AG04450 (cell line): ENCODE data around the gene OR1B1. TPM values are rescaled to one million over a fixed set of nuclear protein-coding genes. Genes with fewer than 3 reads are reported as not detected.

ENCODE experiments used
- CTCF ChIA-PET: fragments of 300-600, 350-600 bp; formaldehyde crosslinking; extraction: SDS; loops from one replicate; lab custom pipeline; 2022; ENCODE audit warnings: antibody characterized with exemption, inconsistent platforms; lab: Charles Lee
- POLR2A ChIA-PET: fragments of 350-600 bp; formaldehyde crosslinking; extraction: SDS; loops from one replicate; lab custom pipeline; 2021; ENCODE audit warnings: antibody characterized with exemption, inconsistent platforms; lab: Yijun Ruan, JAX
- DNase-seq: peaks from one replicate; pipeline ENCODE4 v3.0.0-alpha.2; 2011; ENCODE audit warnings: low read depth, low spot score
- H3K27ac ChIP-seq: one replicate; pipeline ENCODE4 v1.5.1; 2012; ENCODE audit warnings: low read depth, low read length, control low read depth
- H3K27me3 ChIP-seq: one replicate; pipeline ENCODE4 v1.6.0; 2012; ENCODE audit warnings: low read length; ENCODE audit not compliant: control insufficient read depth, insufficient read depth
- H3K4me3 ChIP-seq: 2 replicates; pipeline ENCODE4 v1.5.1; 2011; ENCODE audit warnings: mild to moderate bottlenecking, low read depth, low read length, control low read depth
- H3K9me3 ChIP-seq: 2 replicates; pipeline ENCODE4 v1.5.1; 2012; ENCODE audit warnings: low read length; ENCODE audit not compliant: control insufficient read depth, insufficient read depth
- polyA minus RNA-seq: library from RNA; depleted of rRNA, polyadenylated mRNA; stranded (reverse); fragments of >200 nt; gene quantifications from 2 replicates; pipeline ENCODE4 v1.2.3, GENCODE V29; 2011; rRNA and poly(A)+ RNA removed
- polyA plus RNA-seq: library from polyadenylated mRNA; depleted of rRNA; stranded (reverse); fragments of >200 nt; gene quantifications from 2 replicates; pipeline ENCODE4 v1.2.3, GENCODE V29; 2011; rRNA removed
- TF ChIP-seq, protein P1 (sequence below): IDR thresholded peaks from 2 replicates; pipeline ENCODE4 v1.5.1; 2011; ENCODE audit warnings: low read depth, low read length, control low read depth, inconsistent platforms

The OR1B1 gene
- not detected in 2 replicates for polyA plus RNA-seq
- not detected in 2 replicates for polyA minus RNA-seq

DNA sequence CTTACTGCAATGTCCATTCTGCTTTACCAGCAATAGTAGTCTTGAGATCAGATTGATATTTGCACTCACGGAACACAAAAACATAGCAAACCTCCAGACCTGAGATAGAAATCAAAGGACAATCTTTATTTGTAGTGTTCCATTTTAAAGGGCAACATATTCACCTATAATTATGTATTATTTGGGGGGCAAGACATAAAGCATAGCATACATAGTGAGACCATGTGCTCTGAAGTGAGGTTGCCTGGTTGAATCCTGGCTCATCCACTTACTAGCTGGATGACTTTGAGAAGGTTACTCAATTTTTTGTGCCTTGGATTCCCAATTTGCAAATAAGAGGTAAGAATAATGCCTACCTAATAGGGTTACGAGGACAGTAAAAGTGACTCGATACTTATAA lies at the start of gene OR1B1:
Gene OR1B1, minus strand, starts transcription at position 101 of the 400 bp plus-strand sequence.
- POLR2A ChIA-PET = no interaction called here
- no peak for DNase-seq
- TF ChIP-seq, protein P1, sequence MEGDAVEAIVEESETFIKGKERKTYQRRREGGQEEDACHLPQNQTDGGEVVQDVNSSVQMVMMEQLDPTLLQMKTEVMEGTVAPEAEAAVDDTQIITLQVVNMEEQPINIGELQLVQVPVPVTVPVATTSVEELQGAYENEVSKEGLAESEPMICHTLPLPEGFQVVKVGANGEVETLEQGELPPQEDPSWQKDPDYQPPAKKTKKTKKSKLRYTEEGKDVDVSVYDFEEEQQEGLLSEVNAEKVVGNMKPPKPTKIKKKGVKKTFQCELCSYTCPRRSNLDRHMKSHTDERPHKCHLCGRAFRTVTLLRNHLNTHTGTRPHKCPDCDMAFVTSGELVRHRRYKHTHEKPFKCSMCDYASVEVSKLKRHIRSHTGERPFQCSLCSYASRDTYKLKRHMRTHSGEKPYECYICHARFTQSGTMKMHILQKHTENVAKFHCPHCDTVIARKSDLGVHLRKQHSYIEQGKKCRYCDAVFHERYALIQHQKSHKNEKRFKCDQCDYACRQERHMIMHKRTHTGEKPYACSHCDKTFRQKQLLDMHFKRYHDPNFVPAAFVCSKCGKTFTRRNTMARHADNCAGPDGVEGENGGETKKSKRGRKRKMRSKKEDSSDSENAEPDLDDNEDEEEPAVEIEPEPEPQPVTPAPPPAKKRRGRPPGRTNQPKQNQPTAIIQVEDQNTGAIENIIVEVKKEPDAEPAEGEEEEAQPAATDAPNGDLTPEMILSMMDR = no peak
- Histone ChIP-seq H3K4me3 (no peak within 1 kb of the TSS), H3K27me3 (no peaks in the 10 kb centered on the region), H3K27ac (no peak within 1 kb of the TSS), H3K9me3 (no peaks in the 10 kb centered on the region)
- CTCF ChIA-PET = no interaction called here

DNA sequence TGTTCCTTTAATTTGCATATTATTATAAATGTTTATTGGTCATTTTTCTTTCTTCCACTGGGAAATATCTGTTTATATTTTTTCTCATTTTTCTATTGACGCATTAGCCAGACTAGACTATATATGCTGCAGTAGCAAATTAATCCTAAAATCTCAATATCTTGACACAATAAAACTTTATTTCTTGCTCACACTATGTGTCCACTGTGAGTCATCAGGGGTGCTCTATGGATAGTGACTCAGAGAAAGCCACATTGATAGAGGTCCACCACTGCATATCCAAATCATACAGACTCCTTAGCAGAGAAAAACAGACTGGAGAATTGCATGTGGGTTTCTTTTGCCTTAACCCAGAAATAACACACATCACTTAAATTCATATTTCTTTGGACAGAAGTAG lies 38.3 kb upstream of the OR1B1 start:
- H3K4me3 ChIP-seq = no peak overlapping the region
- CTCF ChIA-PET = no interaction called here
- no peaks in the 10 kb centered on the region for H3K27me3 ChIP-seq
- TF ChIP-seq, protein P1 = no peak
- POLR2A ChIA-PET = no interaction called here
- DNase-seq = no peak
- H3K9me3 ChIP-seq = no peaks in the 10 kb centered on the region
- no peak overlapping the region for H3K27ac ChIP-seq

DNA sequence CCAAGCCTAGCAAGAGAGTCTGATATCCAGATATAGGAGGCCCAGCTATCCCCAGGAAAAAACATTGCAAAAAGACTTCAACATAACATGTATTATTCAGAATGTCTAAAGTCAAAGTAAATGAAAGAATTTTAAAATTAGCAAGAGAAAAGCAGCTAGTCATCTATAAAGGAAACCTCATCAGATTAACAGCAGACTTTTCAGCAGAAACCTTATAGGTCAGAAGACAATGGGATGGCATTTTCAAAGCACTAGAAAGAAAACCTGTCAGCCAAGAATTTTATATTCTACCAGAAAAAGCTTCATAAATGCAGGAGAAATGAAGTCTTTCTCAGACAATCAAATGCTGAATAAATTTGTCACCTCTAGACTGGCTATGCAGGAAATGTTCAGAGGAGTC lies 27.4 kb upstream of the OR1B1 start:
- CTCF ChIA-PET = no interaction called here
- no peak overlapping the region for H3K4me3 ChIP-seq
- H3K9me3 ChIP-seq = no peaks in the 10 kb centered on the region
- TF ChIP-seq, protein P1 = no peak
- POLR2A ChIA-PET = no interaction called here
- no peaks in the 10 kb centered on the region for H3K27me3 ChIP-seq
- no peak overlapping the region for H3K27ac ChIP-seq
- no peak for DNase-seq

DNA sequence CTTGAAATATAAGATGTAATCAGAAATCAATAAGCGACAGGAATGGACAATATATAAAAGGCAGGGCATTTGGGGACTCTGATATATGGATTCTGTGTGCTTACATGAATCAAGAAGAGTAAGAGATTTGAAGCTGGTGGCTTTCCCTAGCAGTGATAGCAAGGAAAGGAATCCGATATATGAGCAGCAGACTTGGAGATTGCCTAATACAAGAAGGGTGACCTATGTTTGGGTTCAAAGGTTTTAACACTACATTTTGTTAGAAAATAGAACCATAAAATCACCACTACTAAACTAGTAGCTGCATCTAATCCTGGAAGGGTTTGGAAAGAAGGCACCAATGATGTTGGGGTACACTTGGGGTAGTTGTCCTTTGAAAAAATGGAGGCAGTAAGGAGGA lies 15.1 kb upstream of the OR1B1 start:
- ChIA-PET CTCF (interaction anchor here (1.5 kb wide), 1 partner anchor 174 kb away, joined by 4 read pairs; no protein-coding TSS in a partner anchor), POLR2A (no interaction called here)
- Histone ChIP-seq H3K9me3 (no peaks in the 10 kb centered on the region), H3K4me3 (no peak overlapping the region), H3K27me3 (no peaks in the 10 kb centered on the region), H3K27ac (no peak overlapping the region)
- TF ChIP-seq, protein P1 = no peak
- no peak for DNase-seq

DNA sequence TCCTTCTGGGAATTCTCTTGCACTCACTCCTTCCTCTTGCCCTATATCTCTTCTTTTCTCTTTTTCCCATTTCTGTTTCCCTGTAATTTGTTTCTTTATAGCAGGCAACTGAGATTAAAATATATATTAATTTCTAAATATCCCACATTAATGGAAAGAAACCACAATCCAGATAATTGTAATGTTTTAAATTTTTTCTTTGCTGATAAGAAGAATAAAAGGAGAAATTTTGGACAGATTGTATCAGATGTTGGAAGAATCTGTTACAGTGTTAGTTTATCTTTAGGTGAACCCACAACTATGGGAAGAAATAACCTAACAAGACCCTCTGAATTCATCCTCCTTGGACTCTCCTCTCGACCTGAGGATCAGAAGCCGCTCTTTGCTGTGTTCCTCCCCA lies 4.0 kb upstream of the OR1B1 start, which contains the start of gene OR1L1:
Gene OR1L1, plus strand, starts transcription at position 301 of the 400 bp plus-strand sequence. Its CDS starts 0 bp downstream, at position 301.
- CTCF ChIA-PET = no interaction called here

More for the DNA sequence above, 4.0 kb upstream of the OR1B1 start, which contains the start of gene OR1L1:
- no peak for DNase-seq
- Histone ChIP-seq H3K4me3 (no peak within 1 kb of the TSS), H3K9me3 (no peaks in the 10 kb centered on the region), H3K27ac (no peak within 1 kb of the TSS), H3K27me3 (no peaks in the 10 kb centered on the region)
- TF ChIP-seq, protein P1 = no peak
- POLR2A ChIA-PET = no interaction called here
